Measurements from ENCODE around the gene YY1. TPM values are rescaled to one million over a fixed set of nuclear protein-coding genes. Genes with fewer than 3 reads are reported as not detected.
"Not testable (repeated sequence)": the region's sequence is repeated elsewhere in the genome, so short reads cannot be mapped to it uniquely, and the experiment has no call there.

Gene YY1
- total and polyA plus RNA-seq, 2 experiments from 2014 or later: 32.6 to 58.5 TPM

GRCh38 chr14:100202712-100203111, 36.2 kb upstream of the YY1 start:
- Histone ChIP-seq H3K27me3 (no peaks in the 10 kb centered on the region), H2AFZ (no peak overlapping the region), H3K4me3 (no peak overlapping the region), H3K4me2 (no peak overlapping the region), H3K36me3 (replicated peaks; ENCODE audit: insufficient read depth, low read depth) (no peaks in the 10 kb centered on the region), H3K4me1 (ENCODE audit: insufficient read depth) (peaks cover 4% of the 10 kb centered on the region), H3K79me2 (no peaks in the 10 kb centered on the region), H4K20me1 (ENCODE audit: insufficient read depth, poor library complexity, severe bottlenecking) (no peaks in the 10 kb centered on the region), H3K9me3 (ENCODE audit: low read depth) (no peaks in the 10 kb centered on the region), H3K9me2 (replicated peaks; ENCODE audit: insufficient read depth) (no peaks in the 10 kb centered on the region), H3K27ac (no peak overlapping the region)
- DNase-seq (ENCODE audit: low spot score): no peak
- 73% methylated on average over 4 of the region's 4 CpGs for WGBS (ENCODE audit: low lambda C conversion rate, missing lambda C conversion rate)
- TF ChIP-seq EZH2 (IDR thresholded peaks at IDR 0.05; ENCODE audit: borderline replicate concordance): no peak
- TF ChIP-seq CTCF (IDR thresholded peaks at IDR 0.05; ENCODE audit: poor library complexity): no peak
- no peak for TF ChIP-seq EZH2phosphoT487 (IDR thresholded peaks at IDR 0.05; ENCODE audit: low read depth, severe bottlenecking, unreplicated experiment)

GRCh38 chr14:100203146-100203545, 35.8 kb upstream of the YY1 start:
- no peak overlapping the region for H3K27ac ChIP-seq
- no peak for TF ChIP-seq CTCF (IDR thresholded peaks at IDR 0.05; ENCODE audit: poor library complexity)
- TF ChIP-seq EZH2phosphoT487 (IDR thresholded peaks at IDR 0.05; ENCODE audit: low read depth, severe bottlenecking, unreplicated experiment): no peak
- TF ChIP-seq EZH2 (IDR thresholded peaks at IDR 0.05; ENCODE audit: borderline replicate concordance): no peak

GRCh38 chr14:100203962-100204834, 34.7 kb upstream of the YY1 start:
- Histone ChIP-seq H3K4me1 (ENCODE audit: insufficient read depth) (peaks cover 4% of the 10 kb centered on the region), H3K79me2 (no peaks in the 10 kb centered on the region), H3K9me3 (ENCODE audit: low read depth) (no peaks in the 10 kb centered on the region), H3K4me3 (no peak overlapping the region), H3K36me3 (replicated peaks; ENCODE audit: insufficient read depth, low read depth) (no peaks in the 10 kb centered on the region), H3K27me3 (no peaks in the 10 kb centered on the region), H3K9me2 (replicated peaks; ENCODE audit: insufficient read depth) (no peaks in the 10 kb centered on the region), H3K4me2 (peak overlapping the region; percentile 39), H2AFZ (no peak overlapping the region), H3K27ac (peak overlapping the region; percentile 84), H4K20me1 (ENCODE audit: insufficient read depth, poor library complexity, severe bottlenecking) (no peaks in the 10 kb centered on the region)
- 62% methylated on average over 4 of the region's 4 CpGs for WGBS (ENCODE audit: low lambda C conversion rate, missing lambda C conversion rate)
- DNase-seq (ENCODE audit: low spot score): peak; percentile 66
- no peak for TF ChIP-seq EZH2phosphoT487 (IDR thresholded peaks at IDR 0.05; ENCODE audit: low read depth, severe bottlenecking, unreplicated experiment)
- no peak for TF ChIP-seq CTCF (IDR thresholded peaks at IDR 0.05; ENCODE audit: poor library complexity)
- no peak for TF ChIP-seq EZH2 (IDR thresholded peaks at IDR 0.05; ENCODE audit: borderline replicate concordance)

More at GRCh38 chr14:100203146-100203545, 35.8 kb upstream of the YY1 start:
- Histone ChIP-seq H3K27me3 (no peaks in the 10 kb centered on the region), H4K20me1 (ENCODE audit: insufficient read depth, poor library complexity, severe bottlenecking) (no peaks in the 10 kb centered on the region), H3K4me1 (ENCODE audit: insufficient read depth) (peaks cover 4% of the 10 kb centered on the region), H3K4me3 (no peak overlapping the region), H3K4me2 (no peak overlapping the region), H2AFZ (no peak overlapping the region), H3K9me2 (replicated peaks; ENCODE audit: insufficient read depth) (no peaks in the 10 kb centered on the region), H3K36me3 (replicated peaks; ENCODE audit: insufficient read depth, low read depth) (no peaks in the 10 kb centered on the region), H3K9me3 (ENCODE audit: low read depth) (no peaks in the 10 kb centered on the region), H3K79me2 (no peaks in the 10 kb centered on the region)
- 93% methylated on average over 4 of the region's 4 CpGs for WGBS (ENCODE audit: low lambda C conversion rate, missing lambda C conversion rate)
- DNase-seq (ENCODE audit: low spot score): no peak

- H2AFZ ChIP-seq; H4K20me1 ChIP-seq (ENCODE audit: insufficient read depth, poor library complexity, severe bottlenecking); H3K4me3 ChIP-seq; H3K9me3 ChIP-seq (ENCODE audit: low read depth); H3K4me1 ChIP-seq (ENCODE audit: insufficient read depth); H3K9me2 ChIP-seq (replicated peaks; ENCODE audit: insufficient read depth); H3K79me2 ChIP-seq; H3K27me3 ChIP-seq; H3K36me3 ChIP-seq (replicated peaks; ENCODE audit: insufficient read depth, low read depth); DNase-seq (ENCODE audit: low spot score): not testable (repeated sequence)
- WGBS (ENCODE audit: low lambda C conversion rate, missing lambda C conversion rate): 93% methylated on average over 7 of the region's 7 CpGs
- Histone ChIP-seq H3K27ac (peak overlapping the region; percentile 84), H3K4me2 (peak overlapping the region; percentile 39)
These were observed 34.1 kb upstream of the YY1 start for GRCh38 chr14:100204835-100205167.

- H3K27me3 ChIP-seq; H3K4me2 ChIP-seq; H3K79me2 ChIP-seq; H3K9me3 ChIP-seq (ENCODE audit: low read depth); H4K20me1 ChIP-seq (ENCODE audit: insufficient read depth, poor library complexity, severe bottlenecking); H3K27ac ChIP-seq; DNase-seq (ENCODE audit: low spot score); H3K9me2 ChIP-seq (replicated peaks; ENCODE audit: insufficient read depth); H3K36me3 ChIP-seq (replicated peaks; ENCODE audit: insufficient read depth, low read depth); H2AFZ ChIP-seq; H3K4me3 ChIP-seq; H3K4me1 ChIP-seq (ENCODE audit: insufficient read depth): not testable (repeated sequence)
- WGBS (ENCODE audit: low lambda C conversion rate, missing lambda C conversion rate): 96% methylated on average over 10 of the region's 10 CpGs
These were observed 31.4 kb upstream of the YY1 start for GRCh38 chr14:100207588-100207987.

- not testable (repeated sequence) for H3K27ac ChIP-seq; H3K9me3 ChIP-seq (ENCODE audit: low read depth); H3K4me2 ChIP-seq; H3K4me3 ChIP-seq; H3K9me2 ChIP-seq (replicated peaks; ENCODE audit: insufficient read depth); H3K36me3 ChIP-seq (replicated peaks; ENCODE audit: insufficient read depth, low read depth); H2AFZ ChIP-seq; H3K27me3 ChIP-seq; H3K4me1 ChIP-seq (ENCODE audit: insufficient read depth); DNase-seq (ENCODE audit: low spot score); H4K20me1 ChIP-seq (ENCODE audit: insufficient read depth, poor library complexity, severe bottlenecking); H3K79me2 ChIP-seq
- 97% methylated on average over 19 of the region's 33 CpGs for WGBS (ENCODE audit: low lambda C conversion rate, missing lambda C conversion rate)
These were observed 30.8 kb upstream of the YY1 start for GRCh38 chr14:100208136-100208535.
